Measurements from ENCODE around the gene ACSL3.
"Not testable (repeated sequence)": the region's sequence is repeated elsewhere in the genome, so short reads cannot be mapped to it uniquely, and the experiment has no call there.

The ACSL3 gene

GRCh38 chr2:222976521-222977061 lies 115.8 kb downstream of the ACSL3 start:
- no peak for DNase-seq (ENCODE audit: low read depth in 2 of 2)

- DNase-seq (ENCODE audit: low read depth in 2 of 2), result no peak
Observed at GRCh38 chr2:222977121-222977520, 116.3 kb downstream of the ACSL3 start.

- DNase-seq (ENCODE audit: low read depth in 2 of 2), result no peak
Observed at GRCh38 chr2:222978850-222979249, 118.0 kb downstream of the ACSL3 start.

- no peak for DNase-seq (ENCODE audit: low read depth in 2 of 2)
Observed at GRCh38 chr2:222979484-222979883, 118.6 kb downstream of the ACSL3 start.

- DNase-seq (ENCODE audit: low read depth in 2 of 2), result no peak
Observed at GRCh38 chr2:222982010-222982908, 121.4 kb downstream of the ACSL3 start.

GRCh38 chr2:222982909-222983265 lies 122.1 kb downstream of the ACSL3 start:
- DNase-seq (ENCODE audit: low read depth in 2 of 2), result no peak

GRCh38 chr2:222984908-222985307 lies 124.1 kb downstream of the ACSL3 start:
- no peak for DNase-seq (ENCODE audit: low read depth in 2 of 2)

GRCh38 chr2:222989431-222989830 lies 128.6 kb downstream of the ACSL3 start:
- no peak for DNase-seq (ENCODE audit: low read depth in 2 of 2)

- not testable (repeated sequence) for DNase-seq (ENCODE audit: low read depth in 2 of 2)
Observed at GRCh38 chr2:222990206-222990605, 129.4 kb downstream of the ACSL3 start.

GRCh38 chr2:222992137-222992536 lies 131.3 kb downstream of the ACSL3 start:
- no peak for DNase-seq (ENCODE audit: low read depth in 2 of 2)

All from stimulated activated CD8-positive, alpha-beta memory T cell treated with anti-CD3 and anti-CD28 coated beads, Interleukin-2, amount 100 ng/mL, for 1 hour (primary cell).